Kasumi-1 (cell line): Measurements from ENCODE around the gene RNF26.

Source experiments
- DNase-seq, 2 experiments: peaks; one replicate each; lab custom pipeline; 2025; lab: John Stamatoyannopoulos, UW

The RNF26 gene

DNA sequence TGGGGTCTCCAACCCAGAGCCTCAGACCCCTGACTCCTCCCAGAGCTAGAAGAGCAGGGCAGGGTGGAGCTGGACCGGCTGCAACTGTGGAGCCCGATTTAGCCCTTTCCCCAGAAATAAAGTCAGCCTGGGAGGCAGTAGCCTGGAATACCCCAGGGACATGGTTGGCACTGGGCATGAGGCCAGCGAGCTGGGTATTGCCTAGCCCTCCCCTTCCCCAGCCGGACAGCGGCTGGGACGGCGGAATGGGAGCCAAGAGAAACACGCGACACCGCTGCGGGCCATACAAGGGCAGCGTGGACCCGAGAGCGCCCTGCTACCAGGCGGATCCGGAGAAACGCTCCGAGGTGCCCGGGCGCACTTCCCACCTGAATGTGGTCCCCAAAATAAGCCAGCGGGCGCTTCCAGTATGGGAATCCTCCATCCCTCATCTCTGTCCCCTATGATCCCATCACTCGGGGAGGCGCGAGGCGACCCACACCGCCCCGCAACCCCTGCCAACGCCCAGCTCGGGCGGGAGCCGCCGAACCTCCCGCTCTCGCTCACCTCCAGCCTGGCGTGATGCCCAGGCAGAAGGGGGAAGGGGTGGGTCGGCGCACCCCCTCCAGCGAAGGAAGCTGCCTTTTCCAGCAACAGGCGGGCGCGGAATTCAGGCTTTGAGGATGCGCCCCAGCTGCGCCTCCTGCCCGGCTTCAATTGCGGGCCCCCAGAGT is 18.2 kb upstream of the RNF26 start:
- no peak for DNase-seq

DNA sequence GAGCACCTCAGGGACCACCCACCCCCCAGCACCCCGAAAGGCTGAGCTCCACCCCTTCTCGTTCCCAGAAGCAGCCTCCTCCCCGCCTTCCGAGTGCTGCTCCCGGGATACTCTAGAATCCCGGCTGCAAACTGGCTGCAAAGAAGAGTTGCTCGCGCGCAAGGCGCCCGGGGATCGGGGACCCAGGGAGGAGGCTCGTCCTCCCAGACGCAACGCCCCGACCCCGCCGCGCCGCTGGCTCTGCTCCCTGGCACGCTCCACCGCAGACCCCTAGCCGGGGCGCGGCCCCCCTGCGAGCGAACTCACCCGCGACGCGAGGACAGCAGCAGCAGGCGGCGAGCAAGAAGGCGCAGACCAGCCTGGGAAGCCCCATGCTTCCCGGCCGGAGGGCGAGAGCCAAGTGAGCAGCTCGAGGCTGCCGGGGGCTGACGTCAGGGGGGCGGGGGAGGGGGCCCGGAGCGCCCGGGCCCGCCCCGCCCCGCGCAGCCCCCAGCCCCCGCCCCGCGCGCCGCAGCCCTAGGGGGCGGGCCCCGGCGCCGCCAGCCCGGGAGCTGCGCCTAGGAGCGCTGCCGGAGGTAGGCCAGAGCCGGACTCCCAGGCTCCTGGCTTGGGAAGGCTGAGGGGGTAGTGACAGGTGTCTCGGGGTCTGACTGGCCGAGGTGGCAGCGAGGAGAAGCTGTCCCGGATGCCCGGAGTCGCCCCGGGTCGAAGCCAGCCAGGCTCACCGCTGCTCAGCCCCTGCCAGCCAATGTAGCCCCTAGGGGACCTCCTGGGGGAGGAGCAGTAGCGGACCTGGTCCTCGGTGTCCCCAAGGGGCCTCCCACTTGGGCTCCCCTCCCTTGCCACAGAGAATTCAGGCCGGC is 17.4 kb upstream of the RNF26 start, which contains the start of gene MCAM:
Gene MCAM (minus strand): TSS at position 402 of the 863 bp plus-strand sequence. CDS start 29 bp downstream, at position 373.
- DNase-seq = no peak

DNA sequence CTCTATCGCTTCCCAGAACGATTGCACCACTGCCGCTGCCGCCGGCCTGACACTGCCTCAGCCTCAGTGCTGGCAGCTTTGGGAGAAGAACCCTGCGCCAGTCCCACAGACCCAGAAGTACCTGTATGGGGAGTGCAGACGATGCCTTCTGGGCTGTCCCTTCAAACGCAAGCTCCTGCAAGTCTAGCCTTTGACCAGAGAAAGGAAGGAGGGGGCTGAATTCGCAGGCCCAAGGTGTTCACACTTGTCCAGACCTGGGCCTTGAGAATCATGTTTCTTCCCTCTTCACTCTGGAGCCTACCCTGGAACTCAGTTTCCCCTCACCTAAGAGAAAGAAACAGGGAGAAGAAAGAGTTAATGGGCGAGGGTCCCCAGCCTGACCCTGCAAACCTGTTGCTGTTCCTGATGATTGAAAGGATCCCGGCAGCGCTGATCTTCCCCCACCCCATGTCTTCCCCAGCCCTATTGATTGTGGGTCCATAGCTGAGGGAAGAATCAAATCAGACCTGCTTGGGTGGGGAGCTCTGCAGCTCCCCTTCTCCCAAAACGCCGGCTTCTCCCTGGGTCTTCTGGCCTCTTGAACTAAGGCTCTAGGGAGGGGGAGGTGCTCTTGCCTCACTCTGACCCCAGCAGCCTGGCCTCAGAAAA is 16.6 kb upstream of the RNF26 start:
- DNase-seq = no peak

DNA sequence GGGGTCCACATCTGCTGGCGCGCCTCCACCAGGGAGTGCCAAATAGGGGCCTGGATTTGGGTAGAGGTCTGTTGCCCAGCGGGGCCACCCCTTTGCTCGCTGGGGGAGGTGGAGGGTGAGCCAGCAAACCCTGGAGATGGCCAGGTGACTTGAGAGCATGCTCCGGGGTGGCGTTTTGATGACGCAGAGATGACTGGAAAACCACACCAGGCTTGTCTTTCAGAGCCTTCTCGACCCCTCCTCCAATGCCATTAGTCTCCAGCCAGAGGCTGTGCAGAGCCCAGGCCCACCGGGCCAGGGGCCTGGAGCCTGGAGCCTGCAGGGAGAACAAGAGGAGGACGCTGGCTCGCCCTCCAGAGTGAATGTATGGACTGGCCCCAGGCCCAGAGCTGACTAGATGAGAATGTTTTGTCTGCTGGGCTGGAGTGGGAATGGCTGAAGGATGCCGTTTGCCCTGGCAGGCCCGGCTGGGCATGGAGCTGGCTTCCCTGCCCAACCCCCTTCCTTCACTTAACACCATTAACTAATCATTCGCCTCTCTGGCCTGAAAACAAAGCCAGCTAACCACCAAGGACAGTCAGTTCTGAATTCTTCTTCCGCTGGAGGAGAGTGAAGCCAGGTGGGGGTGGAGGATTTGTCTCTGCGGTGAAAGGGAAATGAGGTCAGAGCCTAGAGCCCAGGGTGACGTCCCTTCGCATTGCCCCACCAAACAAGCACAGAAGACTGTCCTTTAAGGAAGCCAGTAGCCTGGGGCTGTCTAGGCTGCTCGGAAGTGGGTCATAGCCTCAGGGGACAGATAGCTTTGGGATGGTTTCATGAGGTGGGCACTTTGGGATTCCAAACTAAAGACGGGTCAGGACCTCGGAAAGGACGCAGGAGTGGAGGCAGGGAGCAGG is 15.8 kb upstream of the RNF26 start:
- DNase-seq = no peak

DNA sequence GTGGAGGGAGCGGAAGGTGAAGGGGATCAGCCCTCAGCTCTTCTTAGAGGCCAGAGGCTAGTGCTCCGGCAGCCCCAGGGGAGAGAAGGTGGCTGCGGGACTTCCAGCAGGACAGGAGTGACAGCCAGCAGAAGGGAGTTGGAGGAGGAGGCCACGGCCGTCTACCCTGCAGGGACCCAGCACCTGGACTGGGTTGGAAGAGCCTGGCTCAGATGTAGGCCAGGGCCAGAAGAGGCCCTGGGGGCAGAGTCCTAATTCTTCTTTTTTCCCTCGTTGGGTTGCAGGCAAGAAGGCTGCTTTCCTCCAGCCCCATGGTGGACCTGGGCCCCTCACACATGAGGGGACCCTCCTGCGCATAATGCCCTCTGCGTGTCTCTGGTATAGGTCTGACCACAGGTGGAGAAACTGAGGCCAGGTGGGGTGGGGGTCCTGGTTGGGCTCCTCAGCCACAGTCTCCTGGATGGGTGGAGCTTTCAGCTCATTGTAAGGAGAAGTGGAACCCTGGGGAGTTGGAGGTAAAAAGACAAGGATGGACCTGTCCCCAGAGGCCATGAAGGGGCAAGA is 15.1 kb upstream of the RNF26 start:
- no peak for DNase-seq

DNA sequence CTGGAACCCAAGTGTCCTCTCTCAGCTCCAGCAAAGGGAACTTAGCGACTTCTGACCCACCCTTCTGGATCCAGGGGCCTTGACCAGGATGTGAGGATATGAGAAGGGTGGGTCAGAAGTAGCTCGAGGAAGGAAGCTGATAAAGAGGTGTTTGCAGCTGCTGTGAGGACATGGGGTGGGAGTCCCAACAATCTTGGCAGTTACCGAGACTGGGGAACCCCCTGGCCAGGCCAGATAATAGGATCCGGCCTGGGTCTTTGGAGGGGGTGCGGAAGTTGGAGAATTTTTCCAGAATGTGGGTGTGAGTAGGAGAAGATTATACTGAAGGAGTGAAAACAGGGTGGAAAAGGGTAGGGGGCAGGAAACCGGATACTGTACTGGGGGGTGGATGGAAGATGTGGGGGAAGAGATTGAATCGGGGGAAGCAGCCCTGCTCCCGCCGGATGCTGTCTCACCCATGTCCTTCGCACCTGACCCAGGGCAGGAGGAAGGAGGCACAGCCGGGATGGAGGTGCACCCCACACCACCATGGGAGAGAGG is 14.6 kb upstream of the RNF26 start:
- no peak for DNase-seq

DNA sequence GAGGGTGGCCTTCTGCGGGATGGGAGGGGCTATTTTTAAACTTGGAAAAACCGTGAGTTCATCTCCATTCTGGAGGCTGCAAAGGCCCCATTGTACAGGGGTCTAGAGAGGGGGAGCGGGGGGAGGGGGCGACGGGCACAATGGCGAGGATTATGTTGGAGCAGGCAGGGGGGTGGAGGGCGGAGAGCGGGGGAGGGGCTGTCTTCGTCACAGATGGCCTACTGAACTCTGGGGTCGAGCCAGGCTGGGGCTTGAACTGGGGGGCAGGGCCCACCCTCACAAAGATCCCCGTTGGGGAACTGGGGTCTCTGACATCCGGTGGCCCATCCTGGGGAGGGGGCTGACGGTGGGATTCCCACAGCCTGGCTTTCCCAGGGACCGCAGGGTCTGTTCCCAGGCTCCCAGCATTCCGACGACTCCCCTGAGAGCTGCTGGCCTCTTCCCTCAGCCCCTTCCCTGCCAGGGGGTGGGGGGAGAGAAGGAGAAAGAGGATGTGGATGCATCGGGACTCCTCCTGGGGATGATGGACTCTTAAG is 14.0 kb upstream of the RNF26 start:
- no peak for DNase-seq

DNA sequence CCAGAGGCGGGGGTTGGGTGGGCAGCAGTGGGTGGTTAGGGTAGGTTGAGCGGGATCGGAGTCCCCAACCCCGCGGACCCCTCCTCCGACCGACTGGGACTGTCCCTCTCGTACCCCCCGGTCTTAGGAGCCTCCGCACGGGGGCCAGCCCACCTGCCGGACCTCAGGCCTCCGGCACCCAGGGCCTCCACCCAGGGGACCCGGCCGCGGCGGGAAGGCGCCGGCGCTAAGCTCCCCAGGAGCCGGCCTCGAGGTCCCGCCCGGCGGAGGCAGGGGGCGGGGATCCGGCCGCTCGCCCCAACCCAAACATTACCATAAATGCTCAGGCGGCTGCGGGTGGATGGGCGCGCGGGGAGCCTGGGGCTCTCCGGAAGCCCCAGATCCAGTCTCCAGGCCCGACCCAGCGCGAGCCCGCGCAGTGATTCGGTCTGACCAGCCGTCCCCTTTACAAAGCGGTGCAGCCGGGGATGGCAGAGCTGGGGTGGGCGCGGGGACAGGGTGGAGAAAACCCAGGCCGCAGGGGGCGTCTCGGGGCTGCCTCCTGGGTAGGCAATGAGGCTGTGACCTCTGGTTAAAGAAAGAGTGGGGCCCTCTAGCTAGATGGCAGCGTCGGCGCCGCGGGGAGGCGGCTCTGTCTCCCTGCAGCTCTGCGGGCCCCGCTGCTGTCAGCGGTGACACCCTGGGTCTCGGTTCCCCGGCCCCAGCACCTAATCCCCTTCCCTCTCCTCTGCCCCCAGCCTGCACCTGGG is 13.4 kb upstream of the RNF26 start:
- peak; percentile 30 to 37 for DNase-seq

DNA sequence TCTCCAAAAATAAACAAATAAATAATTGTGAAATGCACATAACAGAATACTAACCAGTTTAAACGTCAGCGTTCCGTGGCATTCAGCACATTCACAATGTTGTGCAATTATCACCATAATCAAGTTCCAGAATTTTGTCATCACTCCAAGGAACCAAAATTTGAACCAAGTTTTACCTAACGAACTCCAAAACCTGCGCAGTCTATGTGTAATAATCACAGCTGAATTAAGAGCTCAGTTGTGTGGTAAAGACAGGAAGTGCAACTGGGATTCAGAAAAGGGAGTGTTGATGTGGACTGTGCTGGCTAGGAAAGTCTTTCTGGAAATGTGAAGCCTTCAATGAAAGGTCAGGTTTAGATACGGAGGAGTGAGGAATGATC is 12.0 kb upstream of the RNF26 start:
- peak in 1 of 2 experiments; percentile 11 for DNase-seq

DNA sequence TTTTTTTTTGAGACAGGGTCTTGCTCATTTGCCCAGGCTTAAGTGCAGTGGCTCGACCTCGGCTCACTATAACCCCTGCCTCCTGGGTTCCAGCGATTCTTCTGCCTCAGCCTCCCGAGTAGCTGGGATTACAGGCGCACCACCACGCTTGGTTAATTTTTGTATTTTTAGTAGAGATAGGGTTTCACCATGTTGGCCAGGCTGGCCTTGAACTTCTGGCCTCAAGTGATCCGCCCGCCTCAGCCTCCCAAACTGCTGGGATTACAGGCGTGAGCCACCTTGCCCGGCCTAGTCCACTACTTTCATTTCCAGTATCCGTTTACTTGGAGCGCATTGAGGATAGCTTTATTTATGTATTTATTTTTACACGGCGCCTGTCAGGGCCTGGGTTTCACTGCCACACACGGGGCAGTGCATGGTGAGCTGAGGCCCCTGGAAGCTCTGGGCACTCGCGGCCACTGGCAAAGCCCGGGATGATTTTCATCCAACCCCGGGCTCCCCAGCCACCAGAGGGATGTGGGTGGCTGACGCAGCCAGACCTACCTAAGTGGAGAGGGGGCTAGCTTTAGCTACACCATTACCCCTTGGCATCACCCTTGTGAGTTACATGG is 11.3 kb upstream of the RNF26 start:
- DNase-seq = no peak

DNA sequence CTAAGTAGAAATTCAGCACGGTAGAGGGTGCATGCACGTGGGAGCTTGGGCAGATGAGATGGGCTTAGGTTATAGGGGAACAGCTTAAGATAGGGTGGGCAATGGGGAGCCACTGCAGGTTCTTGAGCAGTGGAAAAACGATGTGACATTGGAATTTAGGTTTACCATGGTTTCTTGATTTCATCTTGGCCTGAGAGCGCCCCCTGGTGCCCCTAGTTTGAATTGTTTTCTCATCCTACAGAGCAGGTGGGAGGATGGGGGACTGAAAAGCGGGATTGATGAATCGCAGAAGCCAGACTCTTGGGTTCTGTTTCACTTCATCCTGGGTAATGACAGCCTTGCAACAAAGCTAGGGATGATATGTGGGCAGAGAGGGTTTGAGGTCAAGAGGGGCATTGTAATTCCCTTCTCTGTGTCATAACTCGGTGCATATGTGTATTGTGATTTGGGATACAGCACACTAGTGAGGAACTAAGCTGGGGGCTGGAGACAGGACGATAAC is 10.7 kb upstream of the RNF26 start:
- DNase-seq = peak; percentile 63 to 76

DNA sequence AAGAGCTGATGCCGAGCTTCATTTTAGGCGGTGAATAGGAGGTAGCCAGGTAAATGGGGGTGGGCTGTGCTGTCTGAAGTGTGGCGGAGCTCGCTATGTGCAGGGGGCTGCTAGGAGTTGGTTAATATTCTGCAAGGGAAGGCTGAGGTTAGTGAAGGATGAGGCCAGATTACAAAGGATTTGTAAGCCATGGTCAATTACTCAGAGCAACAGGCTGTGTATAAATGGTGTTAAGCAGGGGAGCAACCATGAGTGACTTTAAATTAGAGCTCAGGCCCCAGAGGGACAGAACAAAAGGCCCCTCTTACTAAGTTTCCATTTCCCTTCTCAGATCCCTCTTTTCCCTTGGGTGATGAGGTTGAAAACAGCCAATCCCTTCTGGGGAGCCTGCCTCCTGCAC is 10.1 kb upstream of the RNF26 start:
- DNase-seq = no peak

DNA sequence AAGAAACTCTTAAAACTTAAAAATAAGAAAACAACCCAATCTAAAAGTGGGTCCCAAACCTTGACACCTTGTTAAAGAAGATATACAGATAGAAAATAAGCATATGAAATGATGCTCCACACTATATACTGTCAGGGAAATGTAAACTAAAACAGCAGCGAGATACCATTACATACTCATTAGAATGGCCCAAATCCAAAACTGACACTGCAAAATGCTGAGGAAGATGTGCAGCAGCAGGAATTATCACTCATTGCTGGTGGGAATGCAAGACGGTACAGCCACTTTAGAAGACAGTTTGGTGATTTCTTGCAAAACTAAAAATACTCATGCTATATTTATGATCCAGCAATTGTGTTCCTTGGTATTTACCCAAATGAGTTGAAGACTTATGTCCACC is 5.0 kb upstream of the RNF26 start:
- DNase-seq = no peak

DNA sequence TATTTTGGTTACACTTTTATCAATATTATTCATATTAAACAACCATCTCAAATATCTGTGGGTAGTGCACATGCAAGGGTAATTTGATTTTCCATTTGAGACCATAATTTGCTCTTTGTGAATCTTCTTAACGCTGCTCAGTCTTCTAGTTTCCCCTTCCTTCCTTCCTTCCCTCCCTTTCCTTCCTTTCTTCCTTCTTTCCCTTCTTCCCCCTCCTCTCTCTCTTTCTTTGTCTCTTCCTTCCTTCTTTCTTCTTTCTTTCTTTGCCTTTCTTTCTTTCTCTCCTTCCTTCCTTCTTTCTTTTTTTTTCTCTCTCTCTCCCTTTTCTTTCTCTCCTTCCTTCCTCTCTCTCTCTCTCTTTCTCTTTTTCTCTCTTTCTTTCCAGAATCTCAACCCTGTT is 4.1 kb upstream of the RNF26 start:
- DNase-seq = no peak

DNA sequence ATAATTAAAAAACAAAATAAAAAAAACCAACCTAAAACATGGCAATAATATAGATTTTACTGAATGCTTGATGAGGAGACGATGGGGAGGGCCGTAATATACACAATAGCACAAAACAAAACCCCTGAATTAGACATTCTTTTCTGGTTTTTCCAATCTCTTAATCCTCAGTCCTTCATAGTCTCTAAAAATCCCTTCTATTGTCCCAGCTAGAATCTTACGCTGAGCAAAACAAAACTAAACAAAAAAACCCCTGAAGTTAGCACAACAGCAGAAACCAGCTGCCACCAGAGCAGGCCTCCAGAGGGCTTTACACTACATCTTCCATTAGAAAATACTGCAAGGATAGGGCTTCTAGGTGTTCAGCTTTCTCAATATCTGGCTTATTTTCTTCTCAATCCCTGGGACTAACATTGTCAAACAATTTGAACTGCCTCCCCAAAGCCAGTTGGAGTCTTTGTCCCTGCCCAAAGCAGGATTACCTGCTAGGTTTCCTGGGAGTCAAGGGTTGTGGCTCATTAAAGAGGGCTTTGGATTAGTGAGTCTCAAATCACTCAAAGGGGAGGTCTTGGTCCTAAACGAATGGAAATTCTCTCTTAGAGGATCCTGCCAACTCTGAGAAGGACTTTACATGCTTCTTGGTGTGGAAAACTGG is 2.1 kb upstream of the RNF26 start:
- DNase-seq = no peak

DNA sequence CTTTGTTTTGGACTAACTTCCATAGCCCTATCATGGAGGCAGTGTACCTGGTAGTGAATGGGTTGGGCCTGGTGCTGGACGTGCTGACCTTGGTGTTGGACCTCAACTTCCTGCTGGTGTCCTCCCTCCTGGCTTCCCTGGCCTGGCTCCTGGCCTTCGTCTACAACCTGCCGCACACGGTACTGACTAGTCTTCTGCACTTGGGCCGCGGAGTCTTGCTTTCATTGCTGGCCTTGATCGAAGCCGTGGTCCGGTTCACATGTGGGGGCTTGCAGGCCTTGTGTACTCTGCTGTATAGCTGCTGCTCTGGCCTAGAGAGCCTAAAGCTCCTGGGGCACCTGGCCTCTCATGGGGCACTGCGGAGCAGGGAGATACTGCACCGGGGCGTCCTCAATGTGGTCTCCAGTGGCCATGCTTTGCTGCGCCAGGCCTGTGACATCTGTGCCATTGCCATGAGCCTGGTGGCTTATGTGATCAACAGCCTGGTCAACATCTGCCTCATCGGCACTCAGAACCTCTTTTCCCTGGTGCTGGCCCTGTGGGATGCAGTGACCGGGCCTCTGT is 846 bp downstream of the RNF26 start:
- DNase-seq = no peak

DNA sequence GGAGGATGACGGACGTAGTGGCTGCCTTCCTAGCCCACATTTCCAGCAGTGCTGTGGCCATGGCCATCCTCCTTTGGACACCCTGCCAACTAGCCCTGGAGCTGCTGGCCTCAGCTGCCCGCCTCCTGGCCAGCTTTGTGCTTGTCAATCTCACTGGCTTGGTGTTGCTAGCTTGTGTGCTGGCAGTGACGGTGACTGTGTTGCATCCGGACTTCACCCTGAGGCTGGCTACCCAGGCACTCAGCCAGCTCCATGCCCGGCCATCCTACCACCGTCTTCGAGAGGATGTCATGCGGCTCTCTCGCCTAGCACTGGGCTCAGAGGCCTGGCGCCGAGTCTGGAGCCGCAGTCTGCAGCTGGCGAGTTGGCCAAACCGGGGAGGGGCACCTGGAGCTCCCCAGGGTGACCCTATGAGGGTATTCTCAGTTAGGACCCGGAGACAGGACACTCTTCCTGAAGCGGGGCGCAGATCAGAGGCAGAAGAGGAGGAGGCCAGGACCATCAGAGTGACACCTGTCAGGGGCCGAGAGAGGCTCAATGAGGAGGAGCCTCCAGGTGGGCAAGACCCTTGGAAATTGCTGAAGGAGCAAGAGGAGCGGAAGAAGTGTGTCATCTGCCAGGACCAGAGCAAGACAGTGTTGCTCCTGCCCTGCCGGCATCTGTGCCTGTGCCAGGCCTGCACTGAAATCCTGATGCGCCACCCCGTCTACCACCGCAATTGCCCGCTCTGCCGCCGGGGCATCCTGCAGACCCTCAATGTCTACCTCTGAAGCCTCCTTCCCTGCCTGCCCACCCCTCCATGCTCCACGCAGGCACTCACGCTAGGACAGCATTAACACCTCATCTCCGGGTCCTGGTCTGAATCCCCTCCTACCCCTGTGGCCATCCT is 1.6 kb downstream of the RNF26 start:
- DNase-seq = no peak
